ENCODE results near the gene OR7A10. TPM values are rescaled to one million over a fixed set of nuclear protein-coding genes. Genes with fewer than 3 reads are reported as not detected.
"Not testable (repeated sequence)": the region's sequence is repeated elsewhere in the genome, so short reads cannot be mapped to it uniquely, and the experiment has no call there.

OR7A10 gene
- polyA plus RNA-seq, 4 donors, result not detected

DNA sequence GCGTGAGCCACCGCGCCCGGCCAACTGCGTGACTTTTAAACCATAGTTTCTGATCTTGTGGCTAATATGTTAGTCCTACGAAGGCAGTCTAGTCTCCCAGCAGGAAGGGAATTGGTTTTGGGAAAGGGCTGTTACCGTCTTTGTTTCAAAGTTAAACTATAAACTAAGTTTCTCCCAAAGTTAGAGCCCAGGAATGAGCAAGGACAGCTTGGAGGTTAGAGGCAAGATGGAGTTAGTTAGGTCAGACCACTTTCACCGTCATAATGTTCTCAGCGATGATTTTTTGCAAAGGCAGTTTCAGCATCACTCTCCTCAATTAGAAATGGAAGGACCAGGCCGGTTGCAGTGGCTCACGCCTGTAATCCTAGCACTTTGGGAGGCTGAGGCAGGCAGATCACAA, 52.7 kb downstream of the OR7A10 start:
- DNase-seq (ENCODE audit: low read depth in 4 of 4, low spot score in 3 of 4), result no peak

DNA sequence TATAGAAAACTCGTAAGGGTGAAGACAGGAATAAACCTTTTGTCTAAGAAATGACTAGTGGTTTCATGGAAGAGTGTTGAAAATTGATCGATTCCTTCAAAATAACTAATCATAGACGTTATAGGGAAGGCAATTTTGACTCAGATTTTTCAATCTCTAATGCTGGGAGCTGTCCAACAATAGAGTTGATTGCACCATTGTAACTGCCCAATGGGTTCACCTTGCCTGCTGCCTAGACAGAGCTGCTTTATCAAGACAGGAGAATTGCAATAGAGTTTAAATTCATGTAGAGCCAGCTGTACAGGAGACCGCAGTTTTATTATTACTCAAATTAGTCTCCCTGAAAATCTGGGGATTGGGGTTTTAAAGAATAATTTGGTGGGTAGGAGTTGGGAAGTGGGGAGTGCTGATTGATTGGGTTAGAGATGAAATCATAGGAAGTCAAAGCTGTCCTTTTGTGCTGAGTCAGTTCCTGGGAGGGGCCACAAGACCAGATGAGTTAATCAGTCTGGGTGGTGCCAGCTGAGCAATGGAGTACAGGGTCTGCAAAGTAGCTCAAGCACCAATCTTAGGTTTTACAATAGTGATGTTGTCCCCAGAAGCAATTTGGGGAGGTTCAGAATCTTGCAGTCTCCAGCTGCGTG, 53.5 kb downstream of the OR7A10 start:
- DNase-seq (ENCODE audit: low read depth in 4 of 4, low spot score in 3 of 4), result no peak

DNA sequence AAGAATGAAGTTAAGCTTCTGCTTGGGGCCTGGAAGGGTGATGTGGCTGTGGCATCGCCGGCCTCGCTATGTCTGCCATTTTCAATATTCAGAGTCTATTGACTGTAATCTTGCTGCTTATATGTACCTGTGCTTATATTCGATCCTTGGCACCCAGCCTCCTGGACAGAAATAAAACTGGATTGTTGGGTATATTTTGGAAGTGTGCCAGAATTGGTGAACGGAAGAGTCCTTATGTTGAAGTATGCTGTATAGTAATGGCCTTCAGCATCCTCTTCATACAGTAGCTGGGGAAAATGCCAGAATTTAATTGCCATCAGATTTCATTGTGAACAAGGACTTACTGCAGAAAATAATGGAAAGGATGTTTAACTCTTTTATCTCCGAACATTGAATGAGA, 56.5 kb downstream of the OR7A10 start:
- not testable (repeated sequence) for DNase-seq (ENCODE audit: low read depth in 4 of 4, low spot score in 3 of 4)

Other genes starting within 250 kb of the OR7A10 start
- under 1 TPM in 2 of 4 donors, not detected in 2; 0.09 to 0.40 TPM for gene ADGRE3, start 174.1 kb downstream of the OR7A10 start, polyA plus RNA-seq (ENCODE audit: insufficient read length in 4 of 4)
- gene ZNF333, start 158.9 kb downstream of the OR7A10 start, polyA plus RNA-seq (ENCODE audit: insufficient read length in 4 of 4), result 10 to 100 TPM; 14.5 to 27.2 (median 21.8) TPM
- gene ADGRE2, start 70.4 kb downstream of the OR7A10 start, polyA plus RNA-seq (ENCODE audit: insufficient read length in 4 of 4), result 1 to 10 TPM in 2 of 4 donors, under 1 TPM in 2; 0.56 to 1.1 (median 0.86) TPM
- gene OR7A5, start 13.7 kb downstream of the OR7A10 start, polyA plus RNA-seq (ENCODE audit: insufficient read length in 4 of 4), result not detected
- under 1 TPM; 0.07 to 0.59 (median 0.18) TPM for gene OR7C1, start 13.7 kb downstream of the OR7A10 start, polyA plus RNA-seq (ENCODE audit: insufficient read length in 4 of 4)
- gene OR7A17, start 37.2 kb upstream of the OR7A10 start, polyA plus RNA-seq (ENCODE audit: insufficient read length in 4 of 4), result under 1 TPM in 2 of 4 donors, not detected in 2; 0.06 TPM
- gene OR7C2, start 92.6 kb upstream of the OR7A10 start, polyA plus RNA-seq (ENCODE audit: insufficient read length in 4 of 4), result not detected
- under 1 TPM; 0.27 to 0.89 (median 0.60) TPM for gene SLC1A6, start 130.9 kb upstream of the OR7A10 start, polyA plus RNA-seq (ENCODE audit: insufficient read length in 4 of 4)
- under 1 TPM in 1 of 4 donors, not detected in 3; 0.08 TPM for gene CASP14, start 200.6 kb upstream of the OR7A10 start, polyA plus RNA-seq (ENCODE audit: insufficient read length in 4 of 4)
- gene OR1I1, start 233.3 kb upstream of the OR7A10 start, polyA plus RNA-seq (ENCODE audit: insufficient read length in 4 of 4), result under 1 TPM in 3 of 4 donors, not detected in 1; 0.03 to 0.14 (median 0.06) TPM